ENCODE data around the gene IQSEC1.
A peak's percentile ranks its signal among the peaks of the same experiment; 100 is the strongest.

Gene IQSEC1

GRCh38 chr3:12995389-12996180 is 77.6 kb downstream of the IQSEC1 start:
- H3K4me1 Mint-ChIP-seq, result peaks cover 44% of the 10 kb centered on the region
- ATAC-seq (no peak), DNase-seq (ENCODE audit: low spot score in 2 of 2) (no peak)

GRCh38 chr3:12994607-12995388 is 78.4 kb downstream of the IQSEC1 start:
- ATAC-seq (peak; percentile 91), DNase-seq (ENCODE audit: low spot score in 2 of 2) (peak; percentile 88 to 92)
- Mint-ChIP-seq H3K4me3 (peak overlapping the region; percentile 92), H3K4me1 (peaks cover 49% of the 10 kb centered on the region), H3K36me3 (peaks cover 52% of the 10 kb centered on the region), H3K9me3 (no peaks in the 10 kb centered on the region), H3K27ac (peak overlapping the region; percentile 87)

More at GRCh38 chr3:12995389-12996180, 77.6 kb downstream of the IQSEC1 start:
- Mint-ChIP-seq H3K36me3 (peaks cover 52% of the 10 kb centered on the region), H3K27ac (peak overlapping the region; percentile 87), H3K9me3 (no peaks in the 10 kb centered on the region), H3K4me3 (peak overlapping the region; percentile 92)

GRCh38 chr3:12994357-12994606 is 78.9 kb downstream of the IQSEC1 start:
- Mint-ChIP-seq H3K4me1 (peaks cover 48% of the 10 kb centered on the region), H3K27ac (peak overlapping the region; percentile 87)
- ATAC-seq, result peak; percentile 42

GRCh38 chr3:12993517-12994356 is 79.5 kb downstream of the IQSEC1 start:
- Mint-ChIP-seq H3K4me3 (peak overlapping the region; percentile 92), H3K36me3 (peaks cover 44% of the 10 kb centered on the region), H3K9me3 (no peaks in the 10 kb centered on the region), H3K4me1 (peaks cover 47% of the 10 kb centered on the region), H3K27ac (no peak overlapping the region)
- ATAC-seq, result peak; percentile 12
- no peak for DNase-seq (ENCODE audit: low spot score in 2 of 2)

More at GRCh38 chr3:12994357-12994606, 78.9 kb downstream of the IQSEC1 start:
- Mint-ChIP-seq H3K36me3 (peaks cover 49% of the 10 kb centered on the region), H3K9me3 (no peaks in the 10 kb centered on the region), H3K4me3 (peak overlapping the region; percentile 92)
- no peak for DNase-seq (ENCODE audit: low spot score in 2 of 2)

- Mint-ChIP-seq H3K27ac (no peak overlapping the region), H3K4me1 (peaks cover 45% of the 10 kb centered on the region), H3K9me3 (no peaks in the 10 kb centered on the region), H3K36me3 (peaks cover 35% of the 10 kb centered on the region), H3K4me3 (peak overlapping the region; percentile 92)
- ATAC-seq (no peak), DNase-seq (ENCODE audit: low spot score in 2 of 2) (no peak)
Measured at GRCh38 chr3:12992629-12993516, 80.4 kb downstream of the IQSEC1 start.

- no peak for DNase-seq (ENCODE audit: low spot score in 2 of 2)
Measured at GRCh38 chr3:12991861-12992281, 81.4 kb downstream of the IQSEC1 start.

GRCh38 chr3:12991481-12991837 is 81.8 kb downstream of the IQSEC1 start:
- H3K9me3 Mint-ChIP-seq, result no peaks in the 10 kb centered on the region
- H3K4me3 Mint-ChIP-seq, result no peak overlapping the region
- no peak overlapping the region for H3K27ac Mint-ChIP-seq
- DNase-seq (ENCODE audit: low spot score in 2 of 2) (no peak), ATAC-seq (no peak)
- H3K36me3 Mint-ChIP-seq, result peaks cover 29% of the 10 kb centered on the region
- H3K4me1 Mint-ChIP-seq, result peaks cover 48% of the 10 kb centered on the region

More at GRCh38 chr3:12991861-12992281, 81.4 kb downstream of the IQSEC1 start:
- no peaks in the 10 kb centered on the region for H3K9me3 Mint-ChIP-seq
- no peak overlapping the region for H3K4me3 Mint-ChIP-seq
- no peak for ATAC-seq
- no peak overlapping the region for H3K27ac Mint-ChIP-seq
- peaks cover 52% of the 10 kb centered on the region for H3K4me1 Mint-ChIP-seq
- peaks cover 32% of the 10 kb centered on the region for H3K36me3 Mint-ChIP-seq

GRCh38 chr3:12990781-12991480 is 82.3 kb downstream of the IQSEC1 start:
- ATAC-seq (no peak), DNase-seq (ENCODE audit: low spot score in 2 of 2) (no peak)
- Mint-ChIP-seq H3K36me3 (peaks cover 24% of the 10 kb centered on the region), H3K4me1 (peaks cover 53% of the 10 kb centered on the region), H3K4me3 (no peak overlapping the region), H3K9me3 (no peaks in the 10 kb centered on the region), H3K27ac (no peak overlapping the region)

- H3K4me3 Mint-ChIP-seq, result no peak overlapping the region
- H3K27ac Mint-ChIP-seq, result no peak overlapping the region
- no peak for DNase-seq (ENCODE audit: low spot score in 2 of 2)
- no peaks in the 10 kb centered on the region for H3K9me3 Mint-ChIP-seq
- peaks cover 54% of the 10 kb centered on the region for H3K4me1 Mint-ChIP-seq
- no peak for ATAC-seq
- peaks cover 24% of the 10 kb centered on the region for H3K36me3 Mint-ChIP-seq
Measured at GRCh38 chr3:12990306-12990705, 82.9 kb downstream of the IQSEC1 start.

GRCh38 chr3:12988728-12989454 is 84.3 kb downstream of the IQSEC1 start:
- peaks cover 53% of the 10 kb centered on the region for H3K4me1 Mint-ChIP-seq
- ATAC-seq (no peak), DNase-seq (ENCODE audit: low spot score in 2 of 2) (no peak)
- H3K27ac Mint-ChIP-seq, result no peak overlapping the region
- peaks cover 17% of the 10 kb centered on the region for H3K36me3 Mint-ChIP-seq
- no peak overlapping the region for H3K4me3 Mint-ChIP-seq
- H3K9me3 Mint-ChIP-seq, result no peaks in the 10 kb centered on the region

GRCh38 chr3:12987602-12988001 is 85.6 kb downstream of the IQSEC1 start:
- no peak overlapping the region for H3K4me3 Mint-ChIP-seq
- H3K9me3 Mint-ChIP-seq, result no peaks in the 10 kb centered on the region
- H3K4me1 Mint-ChIP-seq, result peaks cover 66% of the 10 kb centered on the region
- no peak for DNase-seq (ENCODE audit: low spot score in 2 of 2)
- H3K36me3 Mint-ChIP-seq, result peaks cover 17% of the 10 kb centered on the region
- H3K27ac Mint-ChIP-seq, result peak overlapping the region; percentile 48
- ATAC-seq, result no peak

- Mint-ChIP-seq H3K4me3 (no peak overlapping the region), H3K9me3 (no peaks in the 10 kb centered on the region), H3K36me3 (peaks cover 17% of the 10 kb centered on the region), H3K4me1 (peaks cover 72% of the 10 kb centered on the region), H3K27ac (peak overlapping the region; percentile 48)
- ATAC-seq, result no peak
- no peak for DNase-seq (ENCODE audit: low spot score in 2 of 2)
Measured at GRCh38 chr3:12986986-12987385, 86.2 kb downstream of the IQSEC1 start.

- Mint-ChIP-seq H3K4me1 (peaks cover 77% of the 10 kb centered on the region), H3K9me3 (no peaks in the 10 kb centered on the region), H3K4me3 (no peak overlapping the region), H3K36me3 (peaks cover 17% of the 10 kb centered on the region), H3K27ac (peak overlapping the region; percentile 68)
- no peak for ATAC-seq
- DNase-seq (ENCODE audit: low spot score in 2 of 2), result no peak
Measured at GRCh38 chr3:12986521-12986920, 86.7 kb downstream of the IQSEC1 start.
